ENCODE results near the gene TMEM229B. TPM values are rescaled to one million over a fixed set of nuclear protein-coding genes. Genes with fewer than 3 reads are reported as not detected.

TMEM229B gene
- total RNA-seq, 2 donors from 2014 or later: 2.1 to 4.1 TPM

GRCh38 chr14:67520482-67520881 lies 32.0 kb upstream of the TMEM229B start:
- DNase-seq (ENCODE audit: low spot score) (no peak), ATAC-seq (ENCODE audit: insufficient number of reproducible peaks, low FRiP score, low read depth) (no peak)
- TF ChIP-seq CTCF (IDR thresholded peaks at IDR 0.05): no peak
- Histone ChIP-seq H3K4me1 (ENCODE audit: control insufficient read depth in 1 of 2, low read depth in 2 of 2) (peaks cover 0 to 6% of the 10 kb centered on the region in 2 donors), H3K36me3 (no peaks in the 10 kb centered on the region), H3K9me3 (no peaks in the 10 kb centered on the region), H3K4me3 (no peak overlapping the region), H3K27ac (no peak overlapping the region), H3K27me3 (replicated peaks; ENCODE audit: insufficient read depth) (no peaks in the 10 kb centered on the region)

DNA sequence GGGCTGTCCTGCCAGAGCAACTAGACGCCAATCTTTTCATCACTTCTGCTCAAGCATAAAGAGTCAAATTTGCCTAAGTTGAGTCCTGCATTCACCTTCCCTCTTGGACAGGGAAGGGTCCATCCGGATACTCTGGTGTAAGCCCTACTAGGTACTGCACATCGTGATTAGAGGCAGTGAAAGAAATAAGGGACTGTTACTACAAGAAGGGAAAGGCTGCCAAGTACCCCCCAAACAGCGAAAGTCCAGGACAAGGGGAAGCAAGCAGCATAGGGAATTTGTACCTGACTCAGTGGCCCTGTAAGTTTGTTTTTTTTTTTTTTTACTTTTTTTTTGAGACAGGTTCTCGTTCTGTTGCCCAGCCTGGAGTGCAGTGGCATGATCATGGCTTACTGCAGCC lies 30.9 kb upstream of the TMEM229B start:
- Histone ChIP-seq H3K36me3 (no peaks in the 10 kb centered on the region), H3K9me3 (no peaks in the 10 kb centered on the region), H3K27me3 (replicated peaks; ENCODE audit: insufficient read depth) (no peaks in the 10 kb centered on the region), H3K27ac (no peak overlapping the region), H3K4me1 (ENCODE audit: control insufficient read depth in 1 of 2, low read depth in 2 of 2) (peaks cover 0 to 10% of the 10 kb centered on the region in 2 donors), H3K4me3 (no peak overlapping the region)
- no peak for TF ChIP-seq CTCF (IDR thresholded peaks at IDR 0.05)
- DNase-seq (ENCODE audit: low spot score) (no peak), ATAC-seq (ENCODE audit: insufficient number of reproducible peaks, low FRiP score, low read depth) (no peak)

DNA sequence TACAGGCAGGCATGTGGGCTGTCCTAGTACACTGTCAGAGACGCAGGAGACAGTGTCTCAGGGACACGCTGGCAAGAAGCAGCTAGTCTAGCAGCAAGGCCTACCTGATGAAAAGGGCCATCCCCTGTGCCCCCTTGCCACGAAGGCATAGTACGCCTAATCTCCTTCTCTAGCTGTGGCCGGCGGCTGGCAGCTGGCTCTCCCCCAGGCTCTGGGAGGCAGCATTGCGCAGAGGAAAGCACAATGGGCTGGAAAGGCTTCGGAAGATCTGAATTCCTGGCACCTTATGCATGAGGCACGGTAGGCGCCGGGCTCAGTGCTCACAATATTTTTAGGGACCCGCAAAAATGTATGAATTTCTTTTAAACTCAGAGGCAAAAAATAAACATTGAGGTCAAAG lies 28.6 kb upstream of the TMEM229B start:
- H3K4me3 ChIP-seq: no peak overlapping the region
- no peak overlapping the region for H3K27ac ChIP-seq
- ATAC-seq (ENCODE audit: insufficient number of reproducible peaks, low FRiP score, low read depth) (no peak), DNase-seq (ENCODE audit: low spot score) (no peak)
- no peaks in the 10 kb centered on the region for H3K9me3 ChIP-seq
- no peaks in the 10 kb centered on the region for H3K27me3 ChIP-seq (replicated peaks; ENCODE audit: insufficient read depth)
- H3K36me3 ChIP-seq: no peaks in the 10 kb centered on the region
- peaks cover 0 to 14% of the 10 kb centered on the region in 2 donors for H3K4me1 ChIP-seq (ENCODE audit: control insufficient read depth in 1 of 2, low read depth in 2 of 2)
- no peak for TF ChIP-seq CTCF (IDR thresholded peaks at IDR 0.05)

DNA sequence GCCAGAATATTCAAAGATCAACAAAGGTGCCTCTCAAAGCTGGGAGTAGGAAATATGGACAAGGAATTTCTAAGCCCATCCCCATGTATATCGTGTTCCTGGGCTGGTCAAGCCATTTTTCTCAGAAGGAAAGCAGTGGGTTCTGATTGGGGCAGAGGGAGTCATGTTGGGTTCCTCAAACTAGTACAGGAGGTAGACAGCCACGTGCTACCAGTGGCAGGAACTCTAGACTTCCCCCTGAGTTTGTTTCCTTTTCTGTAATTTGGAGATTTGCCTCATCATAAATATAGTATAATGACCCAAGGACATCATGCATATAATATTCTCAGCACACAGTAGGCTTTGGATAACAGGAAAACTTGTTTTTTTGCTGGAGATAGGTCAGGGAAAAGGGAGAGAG lies 28.2 kb upstream of the TMEM229B start:
- TF ChIP-seq CTCF (IDR thresholded peaks at IDR 0.05): no peak
- no peak for ATAC-seq (ENCODE audit: insufficient number of reproducible peaks, low FRiP score, low read depth)
- Histone ChIP-seq H3K4me3 (no peak overlapping the region), H3K4me1 (ENCODE audit: control insufficient read depth in 1 of 2, low read depth in 2 of 2) (peaks cover 0 to 14% of the 10 kb centered on the region in 2 donors), H3K36me3 (no peaks in the 10 kb centered on the region), H3K9me3 (no peaks in the 10 kb centered on the region), H3K27ac (no peak overlapping the region), H3K27me3 (replicated peaks; ENCODE audit: insufficient read depth) (no peaks in the 10 kb centered on the region)
- DNase-seq (ENCODE audit: low spot score): no peak

DNA sequence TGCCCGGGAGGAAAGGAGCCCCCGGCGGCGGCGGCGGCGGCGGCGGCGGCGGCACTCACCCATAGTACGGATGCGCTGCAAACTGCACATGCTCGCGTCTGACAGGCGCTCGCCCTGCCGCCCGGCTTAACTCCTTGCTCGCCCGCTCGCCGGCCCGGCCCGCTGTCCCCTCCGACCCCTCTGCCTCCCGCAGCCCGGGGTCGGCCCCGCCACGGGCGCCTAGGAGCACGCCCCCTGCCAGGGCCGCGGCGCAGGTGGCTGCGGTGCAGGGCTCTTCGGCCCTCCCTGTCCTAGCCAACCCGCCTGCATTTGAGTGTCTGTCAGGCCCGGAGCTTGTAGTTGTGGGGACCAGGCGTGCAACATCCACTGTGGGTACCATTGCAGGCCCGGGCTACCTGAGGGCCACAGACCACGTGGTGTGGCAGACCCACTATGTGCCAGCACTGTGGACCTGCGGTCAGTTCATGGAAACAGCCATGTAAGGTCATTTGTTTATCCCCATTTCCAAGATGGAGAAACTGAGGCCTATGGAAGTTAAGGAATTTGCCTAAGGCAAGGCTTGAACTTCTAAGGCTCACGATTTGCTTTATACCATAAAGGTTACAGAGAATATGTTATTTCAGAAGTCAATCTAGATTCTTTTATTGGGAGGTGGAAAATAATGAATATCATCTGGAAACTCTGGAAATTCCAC lies 27.0 kb upstream of the TMEM229B start:
- no peak for TF ChIP-seq CTCF (IDR thresholded peaks at IDR 0.05)
- Histone ChIP-seq H3K4me3 (peak overlapping the region; percentile 94), H3K4me1 (ENCODE audit: control insufficient read depth in 1 of 2, low read depth in 2 of 2) (peaks cover 0 to 14% of the 10 kb centered on the region in 2 donors), H3K27ac (no peak overlapping the region), H3K9me3 (no peaks in the 10 kb centered on the region), H3K27me3 (replicated peaks; ENCODE audit: insufficient read depth) (no peaks in the 10 kb centered on the region), H3K36me3 (no peaks in the 10 kb centered on the region)
- DNase-seq (ENCODE audit: low spot score) (no peak), ATAC-seq (ENCODE audit: insufficient number of reproducible peaks, low FRiP score, low read depth) (no peak)
